Endothelial cell of umbilical vein (primary cell): ENCODE results near the gene TXNRD2.

Experiments
- EZH2 ChIP-seq: IDR thresholded peaks from 2 replicates; pipeline ENCODE4 v1.6.1; 2012; ENCODE audit warnings: borderline replicate concordance, low read depth, mild to moderate bottlenecking, moderate library complexity, low read length, inconsistent platforms; ENCODE audit not compliant: severe bottlenecking
- FOS ChIP-seq: IDR thresholded peaks from 2 replicates; pipeline ENCODE4 v1.6.1; 2011; ENCODE audit warnings: mild to moderate bottlenecking, low read length, moderate library complexity, borderline replicate concordance; ENCODE audit not compliant: insufficient read depth
- GATA2 ChIP-seq: IDR thresholded peaks from 2 replicates; pipeline ENCODE4 v1.7.0; 2011; ENCODE audit warnings: low read depth, mild to moderate bottlenecking, moderate library complexity, mixed read lengths, low read length; ENCODE audit not compliant: insufficient read length, insufficient read depth
- JUN ChIP-seq: IDR thresholded peaks from 2 replicates; pipeline ENCODE4 v1.6.1; 2011; ENCODE audit warnings: borderline replicate concordance, low read depth; ENCODE audit not compliant: insufficient read length, insufficient read depth
- MAX ChIP-seq: IDR thresholded peaks from 2 replicates; pipeline ENCODE4 v1.6.1; 2011; ENCODE audit not compliant: insufficient read depth, insufficient read length
- MYC ChIP-seq: IDR thresholded peaks from one replicate; pipeline ENCODE4 v1.6.1; 2011; ENCODE audit warnings: mild to moderate bottlenecking, low read depth, low read length
- POLR2A ChIP-seq: IDR thresholded peaks from 2 replicates; pipeline ENCODE4 v1.6.1; 2012; ENCODE audit warnings: low read depth, mild to moderate bottlenecking, control low read depth, low read length
- POLR2AphosphoS5 ChIP-seq: IDR thresholded peaks from 2 replicates; pipeline ENCODE4 v1.6.1; 2012; ENCODE audit warnings: low read depth, mild to moderate bottlenecking, control low read depth, low read length, moderate library complexity; ENCODE audit not compliant: insufficient read depth
- TF ChIP-seq, protein P1 (sequence below), 2 donors: IDR thresholded peaks; 1 replicate in 1 of 2; 2 replicates in 1 of 2; pipeline ENCODE4 v1.5.1; 2011; ENCODE audit warnings: low read length in 2 of 2, mild to moderate bottlenecking in 2 of 2, moderate library complexity in 2 of 2, control low read depth in 1 of 2, inconsistent platforms in 1 of 2, low read depth in 1 of 2; ENCODE audit not compliant: insufficient read depth in 1 of 2; ENCODE audit errors: extremely low read depth in 1 of 2

GRCh38 chr22:19971276-19972124, 29.9 kb upstream of the TXNRD2 start:
- TF ChIP-seq, protein P1, sequence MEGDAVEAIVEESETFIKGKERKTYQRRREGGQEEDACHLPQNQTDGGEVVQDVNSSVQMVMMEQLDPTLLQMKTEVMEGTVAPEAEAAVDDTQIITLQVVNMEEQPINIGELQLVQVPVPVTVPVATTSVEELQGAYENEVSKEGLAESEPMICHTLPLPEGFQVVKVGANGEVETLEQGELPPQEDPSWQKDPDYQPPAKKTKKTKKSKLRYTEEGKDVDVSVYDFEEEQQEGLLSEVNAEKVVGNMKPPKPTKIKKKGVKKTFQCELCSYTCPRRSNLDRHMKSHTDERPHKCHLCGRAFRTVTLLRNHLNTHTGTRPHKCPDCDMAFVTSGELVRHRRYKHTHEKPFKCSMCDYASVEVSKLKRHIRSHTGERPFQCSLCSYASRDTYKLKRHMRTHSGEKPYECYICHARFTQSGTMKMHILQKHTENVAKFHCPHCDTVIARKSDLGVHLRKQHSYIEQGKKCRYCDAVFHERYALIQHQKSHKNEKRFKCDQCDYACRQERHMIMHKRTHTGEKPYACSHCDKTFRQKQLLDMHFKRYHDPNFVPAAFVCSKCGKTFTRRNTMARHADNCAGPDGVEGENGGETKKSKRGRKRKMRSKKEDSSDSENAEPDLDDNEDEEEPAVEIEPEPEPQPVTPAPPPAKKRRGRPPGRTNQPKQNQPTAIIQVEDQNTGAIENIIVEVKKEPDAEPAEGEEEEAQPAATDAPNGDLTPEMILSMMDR (IDR thresholded peaks at IDR 0.05; ENCODE audit: extremely low read depth in 1 of 2, insufficient read depth in 1 of 2, low read depth in 1 of 2, low read length in 2 of 2), result no peak
- TF ChIP-seq POLR2A (peak; percentile 48), EZH2 (no peak), JUN (no peak), POLR2AphosphoS5 (peak; percentile 7), MYC (no peak), MAX (no peak), FOS (no peak), GATA2 (no peak)
